ENCODE results near the gene HS2ST1.

HS2ST1 gene

GRCh38 chr1:86912281-86912900 lies 2.0 kb upstream of the HS2ST1 start:
- no peak overlapping the region for H3K27ac ChIP-seq (ENCODE audit: low read depth, low read length)

GRCh38 chr1:86913399-86913895 lies 988 bp upstream of the HS2ST1 start:
- Histone ChIP-seq H3K27ac (ENCODE audit: low read depth, low read length) (peak overlapping the region; percentile 99), H3K36me3 (ENCODE audit: control insufficient read depth, insufficient read depth, low read length) (peaks cover 4% of the 10 kb centered on the region), H3K4me1 (ENCODE audit: control insufficient read depth, insufficient read depth, low read length) (peaks cover 4% of the 10 kb centered on the region), H3K27me3 (ENCODE audit: control insufficient read depth, insufficient read depth, low read length) (no peaks in the 10 kb centered on the region), H3K4me3 (ENCODE audit: low read length) (peak overlapping the region; percentile 100), H3K9ac (ENCODE audit: low read length) (peak overlapping the region; percentile 99)

More at GRCh38 chr1:86912281-86912900, 2.0 kb upstream of the HS2ST1 start:
- Histone ChIP-seq H3K36me3 (ENCODE audit: control insufficient read depth, insufficient read depth, low read length) (peaks cover 4% of the 10 kb centered on the region), H3K27me3 (ENCODE audit: control insufficient read depth, insufficient read depth, low read length) (no peaks in the 10 kb centered on the region), H3K4me1 (ENCODE audit: control insufficient read depth, insufficient read depth, low read length) (peaks cover 4% of the 10 kb centered on the region), H3K4me3 (ENCODE audit: low read length) (peak overlapping the region; percentile 100), H3K9ac (ENCODE audit: low read length) (no peak overlapping the region)

DNA sequence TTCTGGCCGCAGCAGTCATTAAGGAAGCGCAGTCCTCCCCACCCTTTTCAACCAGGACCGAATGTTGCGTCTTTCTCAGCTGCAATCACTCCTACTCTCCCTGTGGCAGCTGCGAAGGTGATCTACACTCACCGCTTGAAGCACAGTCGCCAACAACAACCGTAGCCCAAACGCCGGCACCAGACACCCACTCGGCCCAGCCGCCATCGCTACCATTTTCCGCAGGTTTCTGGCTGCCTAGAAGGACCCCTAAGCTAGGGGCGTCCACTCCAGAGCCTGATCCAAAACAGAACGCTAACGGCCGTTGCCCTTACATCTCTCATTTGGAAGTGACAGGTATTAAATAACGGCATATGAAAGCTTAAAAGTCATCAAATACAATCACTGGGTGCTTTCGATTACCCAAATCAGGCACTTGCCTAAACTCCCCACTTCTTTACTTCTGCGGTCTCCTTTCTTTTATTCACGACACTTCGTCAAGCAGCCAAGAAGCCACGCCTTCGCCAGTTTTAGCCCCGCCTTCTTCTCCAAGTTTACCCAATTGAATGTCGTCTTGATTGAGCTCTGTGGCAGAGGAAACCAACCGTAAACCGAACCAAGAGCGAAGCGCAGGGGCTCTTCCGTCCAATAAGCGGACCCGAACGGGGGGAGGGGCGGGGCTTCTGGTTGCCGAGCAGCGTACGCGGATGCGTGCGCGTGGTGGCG lies 387 bp upstream of the HS2ST1 start, which contains the start of gene SELENOF:
SELENOF (minus strand) TSS at position 231 of the 705 bp plus-strand sequence; CDS start at position 216, 15 bp downstream.
- peaks cover 4% of the 10 kb centered on the region for H3K36me3 ChIP-seq (ENCODE audit: control insufficient read depth, insufficient read depth, low read length)
- no peaks in the 10 kb centered on the region for H3K27me3 ChIP-seq (ENCODE audit: control insufficient read depth, insufficient read depth, low read length)
- peak within 1 kb of the TSS; percentile 99 for H3K9ac ChIP-seq (ENCODE audit: low read length)
- peaks cover 4% of the 10 kb centered on the region for H3K4me1 ChIP-seq (ENCODE audit: control insufficient read depth, insufficient read depth, low read length)
- H3K27ac ChIP-seq (ENCODE audit: low read depth, low read length) = peak within 1 kb of the TSS; percentile 99
- H3K4me3 ChIP-seq (ENCODE audit: low read length) = peak within 1 kb of the TSS; percentile 100

GRCh38 chr1:86914998-86915736 lies 732 bp downstream of the HS2ST1 start:
- no peaks in the 10 kb centered on the region for H3K27me3 ChIP-seq (ENCODE audit: control insufficient read depth, insufficient read depth, low read length)
- H3K4me3 ChIP-seq (ENCODE audit: low read length) = peak overlapping the region; percentile 95
- H3K36me3 ChIP-seq (ENCODE audit: control insufficient read depth, insufficient read depth, low read length) = peaks cover 4% of the 10 kb centered on the region
- H3K27ac ChIP-seq (ENCODE audit: low read depth, low read length) = peak overlapping the region; percentile 77
- H3K4me1 ChIP-seq (ENCODE audit: control insufficient read depth, insufficient read depth, low read length) = peaks cover 4% of the 10 kb centered on the region
- peak overlapping the region; percentile 54 for H3K9ac ChIP-seq (ENCODE audit: low read length)

GRCh38 chr1:86915737-86916235 lies 1.4 kb downstream of the HS2ST1 start:
- Histone ChIP-seq H3K9ac (ENCODE audit: low read length) (peak overlapping the region; percentile 54), H3K4me1 (ENCODE audit: control insufficient read depth, insufficient read depth, low read length) (peaks cover 4% of the 10 kb centered on the region), H3K36me3 (ENCODE audit: control insufficient read depth, insufficient read depth, low read length) (peaks cover 4% of the 10 kb centered on the region), H3K27ac (ENCODE audit: low read depth, low read length) (peak overlapping the region; percentile 77), H3K27me3 (ENCODE audit: control insufficient read depth, insufficient read depth, low read length) (no peaks in the 10 kb centered on the region), H3K4me3 (ENCODE audit: low read length) (peak overlapping the region; percentile 95)

DNA sequence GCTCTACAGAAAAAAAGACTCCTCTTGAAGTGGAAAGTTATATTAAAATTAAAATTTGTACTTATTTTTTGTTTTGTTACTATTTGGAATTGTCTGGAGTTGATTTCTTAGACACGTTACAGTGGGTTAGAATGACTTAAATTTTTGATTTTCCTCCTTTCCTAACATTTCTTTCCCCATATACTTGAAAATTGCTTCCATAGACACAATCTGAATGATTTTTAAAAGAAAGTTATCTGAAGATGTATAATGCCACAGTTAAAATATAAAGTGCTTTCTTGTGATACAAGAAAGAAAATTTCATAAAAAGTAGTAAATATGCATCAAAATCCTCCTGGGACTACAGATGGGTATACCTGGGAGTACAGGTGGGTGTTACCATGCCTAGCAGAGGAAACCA lies 2.3 kb downstream of the HS2ST1 start:
- H3K36me3 ChIP-seq (ENCODE audit: control insufficient read depth, insufficient read depth, low read length) = peaks cover 4% of the 10 kb centered on the region
- H3K27ac ChIP-seq (ENCODE audit: low read depth, low read length) = no peak overlapping the region
- H3K9ac ChIP-seq (ENCODE audit: low read length) = no peak overlapping the region
- H3K4me3 ChIP-seq (ENCODE audit: low read length) = no peak overlapping the region
- H3K27me3 ChIP-seq (ENCODE audit: control insufficient read depth, insufficient read depth, low read length) = no peaks in the 10 kb centered on the region
- H3K4me1 ChIP-seq (ENCODE audit: control insufficient read depth, insufficient read depth, low read length) = peaks cover 4% of the 10 kb centered on the region

- Histone ChIP-seq H3K36me3 (ENCODE audit: control insufficient read depth, insufficient read depth, low read length) (no peaks in the 10 kb centered on the region), H3K27ac (ENCODE audit: low read depth, low read length) (no peak overlapping the region), H3K4me3 (ENCODE audit: low read length) (no peak overlapping the region), H3K4me1 (ENCODE audit: control insufficient read depth, insufficient read depth, low read length) (no peaks in the 10 kb centered on the region), H3K27me3 (ENCODE audit: control insufficient read depth, insufficient read depth, low read length) (no peaks in the 10 kb centered on the region), H3K9ac (ENCODE audit: low read length) (no peak overlapping the region)
Observed at GRCh38 chr1:86922445-86922844, 8.0 kb downstream of the HS2ST1 start.

GRCh38 chr1:86924324-86924960 lies 10.0 kb downstream of the HS2ST1 start:
- no peaks in the 10 kb centered on the region for H3K36me3 ChIP-seq (ENCODE audit: control insufficient read depth, insufficient read depth, low read length)
- H3K4me1 ChIP-seq (ENCODE audit: control insufficient read depth, insufficient read depth, low read length) = no peaks in the 10 kb centered on the region
- H3K27me3 ChIP-seq (ENCODE audit: control insufficient read depth, insufficient read depth, low read length) = no peaks in the 10 kb centered on the region
- H3K4me3 ChIP-seq (ENCODE audit: low read length) = no peak overlapping the region
- H3K9ac ChIP-seq (ENCODE audit: low read length) = no peak overlapping the region
- no peak overlapping the region for H3K27ac ChIP-seq (ENCODE audit: low read depth, low read length)

DNA sequence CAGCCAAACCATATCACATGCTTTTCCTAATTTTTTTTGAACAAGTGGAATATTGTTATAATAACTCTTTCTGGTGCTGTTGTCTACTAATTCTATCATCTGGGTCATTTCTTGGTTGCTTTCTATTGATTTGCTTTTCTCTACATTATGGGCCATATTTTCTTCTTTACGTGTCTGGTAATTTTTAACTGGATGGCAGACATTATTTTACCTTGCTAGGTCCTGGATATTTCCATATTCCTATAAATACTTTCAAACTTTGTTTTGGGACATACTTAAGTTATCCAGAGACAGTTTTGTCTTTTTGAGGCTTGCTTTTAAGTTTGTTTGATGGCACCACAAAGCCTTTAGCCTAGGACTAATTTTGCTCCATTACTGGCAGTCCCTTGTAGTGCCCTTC lies 11.3 kb downstream of the HS2ST1 start:
- H3K9ac ChIP-seq (ENCODE audit: low read length) = no peak overlapping the region
- no peaks in the 10 kb centered on the region for H3K36me3 ChIP-seq (ENCODE audit: control insufficient read depth, insufficient read depth, low read length)
- no peak overlapping the region for H3K27ac ChIP-seq (ENCODE audit: low read depth, low read length)
- H3K4me1 ChIP-seq (ENCODE audit: control insufficient read depth, insufficient read depth, low read length) = no peaks in the 10 kb centered on the region
- no peaks in the 10 kb centered on the region for H3K27me3 ChIP-seq (ENCODE audit: control insufficient read depth, insufficient read depth, low read length)
- no peak overlapping the region for H3K4me3 ChIP-seq (ENCODE audit: low read length)

- no peaks in the 10 kb centered on the region for H3K4me1 ChIP-seq (ENCODE audit: control insufficient read depth, insufficient read depth, low read length)
- no peak overlapping the region for H3K4me3 ChIP-seq (ENCODE audit: low read length)
- H3K27ac ChIP-seq (ENCODE audit: low read depth, low read length) = no peak overlapping the region
- no peaks in the 10 kb centered on the region for H3K36me3 ChIP-seq (ENCODE audit: control insufficient read depth, insufficient read depth, low read length)
- no peak overlapping the region for H3K9ac ChIP-seq (ENCODE audit: low read length)
- no peaks in the 10 kb centered on the region for H3K27me3 ChIP-seq (ENCODE audit: control insufficient read depth, insufficient read depth, low read length)
Observed at GRCh38 chr1:86926883-86927282, 12.4 kb downstream of the HS2ST1 start.

GRCh38 chr1:86928819-86929218 lies 14.4 kb downstream of the HS2ST1 start:
- no peak overlapping the region for H3K4me3 ChIP-seq (ENCODE audit: low read length)
- H3K36me3 ChIP-seq (ENCODE audit: control insufficient read depth, insufficient read depth, low read length) = no peaks in the 10 kb centered on the region
- H3K27me3 ChIP-seq (ENCODE audit: control insufficient read depth, insufficient read depth, low read length) = no peaks in the 10 kb centered on the region
- no peaks in the 10 kb centered on the region for H3K4me1 ChIP-seq (ENCODE audit: control insufficient read depth, insufficient read depth, low read length)
- H3K9ac ChIP-seq (ENCODE audit: low read length) = no peak overlapping the region
- H3K27ac ChIP-seq (ENCODE audit: low read depth, low read length) = no peak overlapping the region

DNA sequence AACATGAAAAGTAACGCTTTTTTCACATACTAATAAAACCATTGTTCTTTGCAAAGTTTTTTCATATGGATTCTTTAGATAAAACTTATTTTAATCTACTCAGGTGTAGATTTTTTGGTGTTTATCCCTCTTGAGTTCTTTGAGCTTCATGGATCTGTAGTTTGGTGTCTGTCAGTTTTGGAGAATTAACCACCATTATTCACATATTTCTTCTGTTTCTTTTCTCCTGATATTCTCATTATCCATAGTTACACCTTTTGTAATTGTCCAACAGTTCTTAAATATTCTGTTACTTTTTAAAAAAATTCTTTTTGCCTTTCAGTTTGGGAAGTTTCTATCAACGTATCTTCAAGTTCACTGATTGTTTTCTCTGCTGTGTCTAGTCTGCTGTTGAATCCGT lies 18.6 kb downstream of the HS2ST1 start:
- Histone ChIP-seq H3K27me3 (ENCODE audit: control insufficient read depth, insufficient read depth, low read length) (no peaks in the 10 kb centered on the region), H3K4me3 (ENCODE audit: low read length) (no peak overlapping the region), H3K9ac (ENCODE audit: low read length) (no peak overlapping the region), H3K36me3 (ENCODE audit: control insufficient read depth, insufficient read depth, low read length) (no peaks in the 10 kb centered on the region), H3K27ac (ENCODE audit: low read depth, low read length) (no peak overlapping the region), H3K4me1 (ENCODE audit: control insufficient read depth, insufficient read depth, low read length) (no peaks in the 10 kb centered on the region)
